GM12801 (cell line): ENCODE data around the gene IL17RA.

ENCODE experiments used
- TF ChIP-seq, protein P1 (sequence below): IDR thresholded peaks from one replicate; pipeline ENCODE4 v1.5.1; 2011; ENCODE audit warnings: control low read depth; ENCODE audit not compliant: insufficient read length; ENCODE audit errors: extremely low read depth

The IL17RA gene

DNA sequence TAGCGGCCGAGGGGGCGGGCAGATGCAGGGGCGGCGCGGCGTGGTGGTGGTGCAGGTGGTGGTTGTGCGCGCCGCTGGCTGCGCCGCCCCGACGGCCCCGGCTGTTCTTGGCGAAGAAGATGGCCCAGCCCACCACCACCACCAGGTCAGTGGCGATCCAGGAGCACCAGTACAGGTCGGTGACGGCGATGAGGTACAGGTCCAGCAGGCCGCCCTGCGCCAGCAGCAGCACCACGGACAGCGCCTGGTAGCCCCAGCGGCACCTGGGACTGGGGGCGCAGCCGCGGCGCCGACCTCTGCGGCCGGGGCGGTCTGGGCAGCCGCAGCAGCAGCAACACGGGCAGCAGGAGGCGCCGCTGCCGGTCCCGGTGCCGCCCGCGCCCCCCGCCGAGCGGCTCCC lies 35.5 kb downstream of the IL17RA start:
- TF ChIP-seq, protein P1, sequence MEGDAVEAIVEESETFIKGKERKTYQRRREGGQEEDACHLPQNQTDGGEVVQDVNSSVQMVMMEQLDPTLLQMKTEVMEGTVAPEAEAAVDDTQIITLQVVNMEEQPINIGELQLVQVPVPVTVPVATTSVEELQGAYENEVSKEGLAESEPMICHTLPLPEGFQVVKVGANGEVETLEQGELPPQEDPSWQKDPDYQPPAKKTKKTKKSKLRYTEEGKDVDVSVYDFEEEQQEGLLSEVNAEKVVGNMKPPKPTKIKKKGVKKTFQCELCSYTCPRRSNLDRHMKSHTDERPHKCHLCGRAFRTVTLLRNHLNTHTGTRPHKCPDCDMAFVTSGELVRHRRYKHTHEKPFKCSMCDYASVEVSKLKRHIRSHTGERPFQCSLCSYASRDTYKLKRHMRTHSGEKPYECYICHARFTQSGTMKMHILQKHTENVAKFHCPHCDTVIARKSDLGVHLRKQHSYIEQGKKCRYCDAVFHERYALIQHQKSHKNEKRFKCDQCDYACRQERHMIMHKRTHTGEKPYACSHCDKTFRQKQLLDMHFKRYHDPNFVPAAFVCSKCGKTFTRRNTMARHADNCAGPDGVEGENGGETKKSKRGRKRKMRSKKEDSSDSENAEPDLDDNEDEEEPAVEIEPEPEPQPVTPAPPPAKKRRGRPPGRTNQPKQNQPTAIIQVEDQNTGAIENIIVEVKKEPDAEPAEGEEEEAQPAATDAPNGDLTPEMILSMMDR, result no peak

DNA sequence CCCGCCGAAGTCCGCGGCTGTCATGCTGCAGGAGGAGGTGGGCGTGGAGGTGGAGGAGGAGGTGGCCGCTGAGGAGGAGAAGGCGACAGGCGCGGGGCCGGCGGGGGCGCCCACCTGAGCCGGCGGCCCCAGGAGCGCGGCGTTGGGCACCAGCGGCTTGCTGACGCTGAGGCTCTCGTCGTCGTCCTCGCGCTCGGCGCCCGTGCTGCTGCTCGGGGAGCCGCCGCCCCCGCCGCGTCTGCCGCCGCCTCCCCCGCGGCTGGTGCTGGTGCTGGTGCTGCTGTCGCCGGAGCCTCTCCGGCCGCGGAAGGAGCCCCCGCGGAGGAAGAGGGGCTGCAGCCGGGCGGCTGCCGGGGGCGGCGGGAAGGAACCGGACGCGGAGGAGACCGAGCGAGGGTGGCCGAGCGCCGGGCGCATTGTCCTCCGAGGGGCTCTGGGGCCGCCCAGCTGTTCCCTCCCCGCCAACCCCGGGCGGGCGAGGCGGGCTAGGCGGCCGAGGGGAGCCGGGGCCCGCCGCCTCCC lies 36.0 kb downstream of the IL17RA start:
- TF ChIP-seq, protein P1, result no peak

DNA sequence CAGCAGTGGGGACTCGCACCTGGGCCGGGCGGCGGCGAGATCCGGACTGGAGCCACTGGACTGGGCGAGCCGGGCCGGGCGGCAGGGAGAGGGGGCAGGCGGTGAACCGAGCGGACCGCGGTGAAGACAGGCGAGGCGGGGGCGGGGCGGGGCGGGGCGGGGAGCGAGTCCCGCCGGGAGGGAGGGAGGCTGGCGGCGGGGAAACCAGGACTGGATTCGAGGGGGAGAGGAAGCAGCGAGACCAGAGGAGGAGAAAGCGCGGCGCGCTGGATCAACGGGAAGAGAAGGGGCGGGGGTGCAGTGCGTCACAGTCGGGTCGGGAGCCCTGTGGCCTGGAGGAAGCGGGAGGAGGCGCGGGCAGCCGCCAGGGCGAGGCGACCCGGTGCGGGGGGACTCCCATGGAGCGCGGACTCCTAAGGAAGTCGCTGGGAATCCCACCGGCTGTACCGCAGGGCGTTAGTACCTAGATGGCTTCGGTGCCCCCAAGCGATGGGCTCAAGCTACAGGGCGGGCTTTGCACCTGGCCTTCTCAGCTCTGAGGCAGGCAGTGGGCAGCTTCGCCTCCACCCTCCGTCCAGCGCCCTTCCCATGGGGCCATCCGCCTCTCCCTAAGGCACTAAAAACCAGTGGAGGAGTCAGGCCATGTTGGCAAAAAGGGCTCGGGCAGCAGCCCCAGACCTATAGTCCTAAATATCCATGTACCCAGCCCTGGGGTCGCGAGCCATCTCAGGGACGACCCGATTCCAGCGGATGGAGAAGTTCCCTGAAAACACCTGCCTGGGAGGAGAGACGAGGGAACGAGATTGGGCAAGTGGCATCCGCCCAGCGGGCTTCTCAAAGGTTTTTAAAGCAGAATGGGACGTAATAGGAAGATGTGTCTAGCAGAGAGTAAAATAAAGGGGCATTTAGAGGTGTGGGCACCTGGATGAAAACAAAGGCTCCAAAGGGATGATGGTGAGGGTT lies 36.7 kb downstream of the IL17RA start, which contains the start of gene TMEM121B:
TSS of gene TMEM121B (minus strand) at position 128 of the 963 bp plus-strand sequence. CDS start 233 bp downstream, outside the sequence.
- TF ChIP-seq, protein P1, result no peak

DNA sequence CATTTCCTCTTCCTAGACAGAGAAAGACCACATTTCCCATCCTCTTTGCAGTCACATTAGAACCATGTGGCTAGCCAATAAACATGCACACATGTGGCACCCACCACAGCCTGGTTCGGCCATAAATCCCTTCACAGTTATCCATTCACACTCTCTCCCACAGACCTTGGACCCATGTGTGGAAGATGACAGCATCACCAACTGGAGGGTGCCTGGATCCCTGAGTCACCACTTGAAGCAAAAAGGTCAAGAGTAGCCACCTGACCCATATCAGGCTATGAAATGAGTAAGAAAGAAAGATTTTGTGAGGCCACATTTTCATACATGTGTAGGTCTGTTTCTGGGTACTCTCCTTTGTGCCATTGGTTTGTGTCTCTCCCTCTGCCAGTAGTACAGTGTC lies 45.4 kb downstream of the IL17RA start:
- TF ChIP-seq, protein P1, result no peak

DNA sequence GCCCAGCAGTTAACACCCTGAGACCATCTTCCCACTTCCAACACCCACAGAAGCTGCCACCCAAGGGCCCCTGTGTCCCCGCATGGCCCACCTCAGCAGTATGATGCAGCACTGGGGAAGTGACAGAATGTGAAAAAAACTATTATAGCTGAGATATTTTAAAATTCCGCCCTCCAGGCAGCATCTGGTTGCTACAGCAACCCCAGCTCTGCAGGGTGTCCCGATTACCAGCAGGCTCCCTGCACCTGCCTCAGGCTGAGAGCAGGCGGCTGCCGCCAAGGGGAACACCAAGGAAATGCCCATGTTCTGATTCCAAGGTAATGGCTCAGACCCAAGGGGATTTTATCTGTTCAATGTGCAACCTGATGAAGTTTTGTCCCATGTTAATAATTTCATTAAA lies 46.9 kb downstream of the IL17RA start:
- TF ChIP-seq, protein P1, result no peak

DNA sequence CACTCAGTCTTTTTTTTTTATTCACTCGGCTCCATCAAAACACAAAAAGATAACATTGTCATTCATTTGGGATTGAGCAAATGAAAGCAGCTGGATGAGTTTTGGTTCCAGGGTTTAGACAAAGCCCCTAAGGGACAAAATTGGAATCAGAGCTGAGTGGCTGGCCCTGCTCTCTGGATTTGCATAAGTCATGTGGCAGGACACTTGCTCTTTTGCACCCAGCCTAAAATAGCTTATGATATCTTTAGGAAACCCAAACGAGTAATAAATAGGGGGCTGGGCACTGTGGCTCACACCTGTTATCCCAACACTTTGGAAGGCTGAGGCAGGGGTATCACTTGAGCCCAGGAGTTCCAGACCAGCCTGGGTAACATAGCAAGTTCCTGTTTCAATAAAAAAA lies 47.3 kb downstream of the IL17RA start:
- TF ChIP-seq, protein P1, result no peak

DNA sequence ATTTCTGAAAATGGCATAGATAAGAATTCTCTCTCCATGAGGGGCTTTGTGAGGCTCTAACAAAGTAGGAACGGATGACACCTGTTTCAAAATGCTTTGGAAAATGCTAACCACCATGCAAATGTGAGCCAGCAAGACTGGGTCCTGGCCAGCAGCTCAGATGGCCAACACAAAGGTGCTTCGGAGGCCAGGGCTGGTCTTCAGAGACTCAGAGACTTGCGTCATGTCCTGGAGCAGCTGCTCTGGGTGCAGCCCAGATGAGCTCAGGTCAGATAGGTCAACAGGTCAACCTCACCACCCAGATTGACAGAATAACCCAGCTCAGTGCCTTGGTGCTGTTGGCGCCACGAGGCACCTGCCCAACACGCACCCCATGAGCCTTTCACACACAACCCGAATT lies 48.3 kb downstream of the IL17RA start:
- TF ChIP-seq, protein P1, result no peak
